DOHH2 (cell line): ENCODE data around the gene GFRA1.

Source experiments
- CTCF ChIP-seq: fragments of 200-600 bp; sonication (generic); IDR thresholded peaks from one replicate; pipeline ENCODE4 v1.5.1; 2014; ENCODE audit warnings: antibody characterized with exemption, mild to moderate bottlenecking, low read depth, low read length; ENCODE audit not compliant: poor library complexity, severe bottlenecking
- EZH2phosphoT487 ChIP-seq: fragments of 200-600 bp; sonication (generic); IDR thresholded peaks from 2 replicates; pipeline ENCODE4 v1.6.1; 2017; ENCODE audit warnings: borderline replicate concordance, mild to moderate bottlenecking, antibody characterized with exemption, low read length, moderate library complexity, mixed read lengths

GRCh38 chr10:116157485-116157884 lies 115.5 kb downstream of the GFRA1 start:
- TF ChIP-seq CTCF, result no peak
- TF ChIP-seq EZH2phosphoT487, result no peak
